Psoas muscle (tissue), 8 donors: Measurements from ENCODE around the gene AKT1. TPM values are rescaled to one million over a fixed set of nuclear protein-coding genes. Genes with fewer than 3 reads are reported as not detected.

Experiments used
- ATAC-seq, 4 donors: fragments of 200-7000 bp; cut with Tn5 transposase; one replicate each; pipeline ENCODE4 v1.9.1; 2020; ENCODE audit warnings: moderate library complexity in 3 of 4, mild to moderate bottlenecking in 2 of 4
- DNase-seq, 2 donors: peaks; one replicate each; pipeline ENCODE4 v3.0.0-alpha.2; 2020
- H3K27ac ChIP-seq: fragments of 200-600 bp; one replicate; pipeline ENCODE4 v1.8.0; 2022
- H3K27me3 ChIP-seq, 3 donors: fragments of 200-600 bp in 1 of 3; one replicate each; pipeline versions ENCODE4 v1.6.1 to v1.8.0; 2013 to 2022; ENCODE audit warnings: low read length in 2 of 3, mild to moderate bottlenecking in 2 of 3, moderate library complexity in 1 of 3; ENCODE audit not compliant: insufficient read depth in 3 of 3
- H3K36me3 ChIP-seq, 2 donors: fragments of 200-600 bp in 1 of 2; one replicate each; pipeline versions ENCODE4 v1.6.1 to v1.8.0; 2013 to 2022; ENCODE audit warnings: low read depth in 1 of 2, mild to moderate bottlenecking in 1 of 2, moderate library complexity in 1 of 2; ENCODE audit not compliant: insufficient read depth in 1 of 2
- H3K4me1 ChIP-seq: fragments of 200-600 bp; one replicate; pipeline ENCODE4 v1.8.0; 2022
- H3K4me3 ChIP-seq: fragments of 200-600 bp; one replicate; pipeline ENCODE4 v1.8.0; 2022; ENCODE audit warnings: mild to moderate bottlenecking
- H3K9me3 ChIP-seq: fragments of 200-600 bp; one replicate; pipeline ENCODE4 v1.8.0; 2022
- WGBS, 3 donors: extraction: QIAGEN DNeasy Blood & Tissue Kit; methylation state at CpG; one replicate each; pipeline versions ENCODE4 v1.1.6 to v1.1.7; 2013; 5-methylcytosine and 5-hydroxymethylcytosine counted together
- intact Hi-C, 2 donors: fragments of 100-400 bp; cut with DNase I; formaldehyde crosslinking; loops; one replicate each; pipeline versions ENCODE4 v1.11.0 to v1.14.2; 2022
- polyA plus RNA-seq, 3 donors: library from polyadenylated mRNA; stranded (reverse); fragments of 200-250 nt; gene quantifications; one replicate each; pipeline ENCODE4 v1.2.3, GENCODE V29; 2013
- total RNA-seq, 4 donors: library from RNA; stranded (reverse); fragmentation: NEBNext Ultra II Directional in 2 of 4; extraction: Animal tissue kit (Norgen Biotek cat#: 25700) in 2 of 4; gene quantifications; one replicate each; pipeline versions ENCODE4 v1.2.1 to v1.2.4, GENCODE V29; 2021 to 2023
- TF ChIP-seq, protein P1 (sequence below): fragments of 200-600 bp; IDR thresholded peaks from one replicate; pipeline ENCODE4 v1.8.0; 2022; ENCODE audit warnings: antibody characterized with exemption
- donor health status: healthy with polysubstance abuse.
- donor health status: DM: no; HTN: no; CAD: no; lungs with moderate emphysema.
- donor health status: Bipolar disorder and iron deficiency.
- donor health status: healthy.
- donor health status: DM: yes; HTN: yes; CAD: no.
- donor health status: DM: no; HTN: no; CAD: no.
- donor health status: DM: no; HTN: no; CAD: no.
- donor health status: DM: yes; HTN: yes; CAD: no.

AKT1 gene
- total and polyA plus RNA-seq, 7 donors: 51.9 to 102 (median 62.0) TPM

DNA sequence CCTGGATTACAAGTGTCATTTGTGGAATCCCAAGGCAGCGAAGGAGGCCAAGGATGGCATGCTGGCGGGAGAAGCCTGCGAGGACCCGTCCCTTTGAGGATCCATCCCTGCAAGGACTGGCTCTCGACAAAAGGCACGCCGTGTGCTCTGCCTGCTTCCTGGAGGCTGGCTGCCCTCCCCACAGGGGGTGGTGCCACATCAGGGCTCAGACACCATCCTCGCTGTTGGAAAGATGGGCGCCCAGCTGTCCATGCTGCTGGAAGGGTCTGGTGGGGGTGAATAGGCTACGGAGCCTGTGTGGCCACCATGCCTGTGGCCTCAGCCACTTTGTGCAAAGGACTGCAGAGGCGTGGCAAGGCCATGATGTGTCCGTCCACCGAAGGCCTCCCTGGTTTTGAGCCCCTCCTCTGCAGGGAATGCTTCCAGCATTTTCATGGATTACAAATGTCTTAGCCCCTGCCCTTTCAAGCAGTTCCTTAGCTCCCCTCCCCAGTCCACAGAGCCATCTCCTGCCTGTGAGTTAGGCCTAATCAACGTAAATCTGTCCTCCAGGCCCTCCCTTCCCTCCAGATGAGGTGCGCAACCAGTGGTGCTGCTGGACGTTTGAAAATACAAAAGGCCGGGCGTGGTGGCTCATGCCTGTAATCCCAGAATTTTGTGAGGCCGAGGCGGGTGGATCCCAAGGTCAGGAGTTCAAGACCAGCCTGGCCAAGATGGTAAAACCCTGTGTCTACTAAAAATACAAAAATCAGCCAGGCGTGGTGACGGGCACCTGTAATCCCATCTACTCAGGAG is 27.5 kb upstream of the AKT1 start:
- TF ChIP-seq, protein P1, sequence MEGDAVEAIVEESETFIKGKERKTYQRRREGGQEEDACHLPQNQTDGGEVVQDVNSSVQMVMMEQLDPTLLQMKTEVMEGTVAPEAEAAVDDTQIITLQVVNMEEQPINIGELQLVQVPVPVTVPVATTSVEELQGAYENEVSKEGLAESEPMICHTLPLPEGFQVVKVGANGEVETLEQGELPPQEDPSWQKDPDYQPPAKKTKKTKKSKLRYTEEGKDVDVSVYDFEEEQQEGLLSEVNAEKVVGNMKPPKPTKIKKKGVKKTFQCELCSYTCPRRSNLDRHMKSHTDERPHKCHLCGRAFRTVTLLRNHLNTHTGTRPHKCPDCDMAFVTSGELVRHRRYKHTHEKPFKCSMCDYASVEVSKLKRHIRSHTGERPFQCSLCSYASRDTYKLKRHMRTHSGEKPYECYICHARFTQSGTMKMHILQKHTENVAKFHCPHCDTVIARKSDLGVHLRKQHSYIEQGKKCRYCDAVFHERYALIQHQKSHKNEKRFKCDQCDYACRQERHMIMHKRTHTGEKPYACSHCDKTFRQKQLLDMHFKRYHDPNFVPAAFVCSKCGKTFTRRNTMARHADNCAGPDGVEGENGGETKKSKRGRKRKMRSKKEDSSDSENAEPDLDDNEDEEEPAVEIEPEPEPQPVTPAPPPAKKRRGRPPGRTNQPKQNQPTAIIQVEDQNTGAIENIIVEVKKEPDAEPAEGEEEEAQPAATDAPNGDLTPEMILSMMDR: no peak
- Histone ChIP-seq H3K27ac (no peak overlapping the region), H3K4me3 (no peak overlapping the region), H3K4me1 (peaks cover 4% of the 10 kb centered on the region), H3K36me3 (no peaks in the 10 kb centered on the region), H3K27me3 (peaks cover 0 to 14% (median 4%) of the 10 kb centered on the region in 3 donors), H3K9me3 (no peaks in the 10 kb centered on the region)
- no peak for ATAC-seq
- WGBS, 3 donors: 75 to 85% (median 77%) methylated on average over 22 of the region's 22 CpGs
- intact Hi-C loops: no loop called here
- DNase-seq: no peak

- Histone ChIP-seq H3K27ac (no peak overlapping the region), H3K27me3 (peaks cover 0 to 14% (median 4%) of the 10 kb centered on the region in 3 donors), H3K4me1 (peaks cover 8% of the 10 kb centered on the region), H3K36me3 (no peaks in the 10 kb centered on the region), H3K9me3 (no peaks in the 10 kb centered on the region), H3K4me3 (no peak overlapping the region)
- DNase-seq (no peak), ATAC-seq (no peak)
- intact Hi-C loops: no loop called here
- WGBS, 3 donors: 84 to 90% (median 87%) methylated on average over 27 of the region's 27 CpGs
- TF ChIP-seq, protein P1: no peak
Measured at GRCh38 chr14:104821971-104822608, 26.5 kb upstream of the AKT1 start.

DNA sequence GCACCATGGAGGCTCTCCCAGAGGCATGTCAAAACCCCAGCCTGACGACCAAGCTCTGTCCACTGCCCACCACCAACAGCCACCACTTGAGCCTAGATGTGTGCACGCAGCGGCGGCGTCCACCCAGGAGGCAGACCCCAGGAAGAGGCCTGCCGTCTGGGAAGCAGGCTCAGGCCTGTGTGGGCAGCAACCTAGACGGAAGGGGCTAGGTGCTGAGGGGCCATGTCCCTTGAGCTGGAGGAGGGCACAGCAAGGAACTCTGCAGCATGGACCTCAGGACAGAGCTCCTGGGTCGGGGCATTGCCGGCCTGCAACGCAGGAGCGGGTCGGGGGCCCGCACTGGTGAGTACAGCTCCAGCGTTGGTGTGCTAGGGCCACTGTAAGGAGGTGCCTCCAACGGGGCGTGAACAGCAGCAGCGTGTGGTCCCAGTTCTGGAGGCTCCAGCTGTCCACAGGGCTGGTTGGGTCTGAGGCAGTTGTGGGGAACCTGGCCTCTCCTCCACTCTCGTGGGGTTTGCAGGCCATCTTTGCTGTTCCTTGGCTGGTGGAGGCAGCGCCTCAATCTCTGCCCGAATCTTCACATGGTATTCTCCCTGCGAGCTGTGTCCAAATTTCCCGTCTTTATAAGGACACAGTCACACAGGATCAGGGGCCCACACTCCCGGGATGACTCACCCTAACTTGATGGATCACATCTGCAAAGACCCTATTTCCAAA is 25.8 kb upstream of the AKT1 start:
- TF ChIP-seq, protein P1: no peak
- no peak for DNase-seq
- 78 to 84% (median 79%) methylated on average over 23 of the region's 23 CpGs for WGBS, 3 donors
- ATAC-seq: no peak
- peaks cover 0 to 14% (median 4%) of the 10 kb centered on the region in 3 donors for H3K27me3 ChIP-seq
- H3K4me1 ChIP-seq: peaks cover 10% of the 10 kb centered on the region
- H3K27ac ChIP-seq: no peak overlapping the region
- intact Hi-C loops: no loop called here
- no peaks in the 10 kb centered on the region for H3K9me3 ChIP-seq
- H3K36me3 ChIP-seq: no peaks in the 10 kb centered on the region
- no peak overlapping the region for H3K4me3 ChIP-seq

- H3K27ac ChIP-seq: no peak overlapping the region
- H3K4me3 ChIP-seq: no peak overlapping the region
- DNase-seq: peak in 1 of 2 donors; percentile 57
- no peaks in the 10 kb centered on the region for H3K9me3 ChIP-seq
- TF ChIP-seq, protein P1: peak; percentile 27
- 24 to 35% (median 28%) methylated on average over 22 of the region's 22 CpGs for WGBS, 3 donors
- no peaks in the 10 kb centered on the region for H3K36me3 ChIP-seq
- H3K4me1 ChIP-seq: peaks cover 10% of the 10 kb centered on the region
- ATAC-seq: no peak
- intact Hi-C loops: no loop called here
- H3K27me3 ChIP-seq: peaks cover 0 to 14% (median 4%) of the 10 kb centered on the region in 3 donors
Measured at GRCh38 chr14:104820669-104821228, 25.2 kb upstream of the AKT1 start.
